Stimulated activated CD8-positive, alpha-beta memory T cell treated with anti-CD3 and anti-CD28 coated beads, Interleukin-7, amount 100 ng/mL, for 4 hours (primary cell): ENCODE measurements around the gene TWNK.
"Not testable (repeated sequence)": the region's sequence is repeated elsewhere in the genome, so short reads cannot be mapped to it uniquely, and the experiment has no call there.

ENCODE experiments used
- DNase-seq, 2 donors: peaks; one replicate each; pipeline ENCODE4 v3.0.0-alpha.2; 2020; ENCODE audit warnings: low read depth in 2 of 2

TWNK gene

GRCh38 chr10:101030496-101031127 lies 43.3 kb downstream of the TWNK start:
- DNase-seq, result no peak

- peak; percentile 89 to 96 for DNase-seq
Measured at GRCh38 chr10:101031128-101031795, 43.9 kb downstream of the TWNK start, which contains the start of the genes PDZD7 and SFXN3. Gene PDZD7, minus strand, starts transcription at chr10:101031129. Its CDS starts 910 bp downstream, at chr10:101030219. Gene SFXN3, plus strand, starts transcription at chr10:101031234. Its CDS starts 3,461 bp downstream, at chr10:101034695.

- peak; percentile 55 to 72 for DNase-seq
Measured at GRCh38 chr10:101031796-101032636, 44.7 kb downstream of the TWNK start.

GRCh38 chr10:101032637-101033224 lies 45.4 kb downstream of the TWNK start:
- DNase-seq, result peak; percentile 53 to 55

GRCh38 chr10:101033276-101033675 lies 45.9 kb downstream of the TWNK start:
- no peak for DNase-seq

GRCh38 chr10:101034404-101034803 lies 47.1 kb downstream of the TWNK start:
- DNase-seq, result not testable (repeated sequence)

- no peak for DNase-seq
Measured at GRCh38 chr10:101035314-101035713, 48.0 kb downstream of the TWNK start.

- no peak for DNase-seq
Measured at GRCh38 chr10:101035916-101036702, 48.8 kb downstream of the TWNK start.

GRCh38 chr10:101036726-101037125 lies 49.4 kb downstream of the TWNK start:
- DNase-seq, result no peak

- no peak for DNase-seq
Measured at GRCh38 chr10:101038484-101038883, 51.1 kb downstream of the TWNK start.

- no peak for DNase-seq
Measured at GRCh38 chr10:101040061-101040460, 52.7 kb downstream of the TWNK start.

GRCh38 chr10:101040851-101041250 lies 53.5 kb downstream of the TWNK start:
- no peak for DNase-seq

GRCh38 chr10:101041252-101041761 lies 54.0 kb downstream of the TWNK start:
- peak; percentile 54 to 69 for DNase-seq

- DNase-seq, result no peak
Measured at GRCh38 chr10:101042118-101042517, 54.8 kb downstream of the TWNK start.

GRCh38 chr10:101042667-101043362 lies 55.5 kb downstream of the TWNK start:
- peak; percentile 78 to 80 for DNase-seq

- DNase-seq, result no peak
Measured at GRCh38 chr10:101043363-101043707, 56.0 kb downstream of the TWNK start.
